GM18870 (cell line): Measurements from ENCODE around the gene DPYSL5.

Experiments used
- ATAC-seq: cut with Tn5 transposase; IDR thresholded peaks from one replicate; pipeline ENCODE4 v1.9.1; 2021; ENCODE audit warnings: moderate library complexity; ENCODE audit not compliant: unreplicated experiment

DPYSL5 gene

GRCh38 chr2:26986576-26986975, 138.6 kb downstream of the DPYSL5 start:
- ATAC-seq = no peak

- ATAC-seq = no peak
Observed at GRCh38 chr2:26988058-26988860, 140.3 kb downstream of the DPYSL5 start.

GRCh38 chr2:26989156-26989555, 141.2 kb downstream of the DPYSL5 start:
- no peak for ATAC-seq

- ATAC-seq = no peak
Observed at GRCh38 chr2:26991717-26992116, 143.8 kb downstream of the DPYSL5 start.

- ATAC-seq = no peak
Observed at GRCh38 chr2:26993768-26994167, 145.8 kb downstream of the DPYSL5 start.

GRCh38 chr2:26994983-26995382, 147.1 kb downstream of the DPYSL5 start:
- ATAC-seq = no peak

GRCh38 chr2:26997394-26997793, 149.5 kb downstream of the DPYSL5 start:
- ATAC-seq = no peak

- ATAC-seq = no peak
Observed at GRCh38 chr2:26998323-26998722, 150.4 kb downstream of the DPYSL5 start.
